HG03103 (cell line): Measurements from ENCODE around the gene IL11RA.

Experiments
- ATAC-seq: cut with Tn5 transposase; IDR thresholded peaks from one replicate; pipeline ENCODE4 v1.9.1; 2021; ENCODE audit warnings: low read depth; ENCODE audit not compliant: unreplicated experiment

IL11RA gene

GRCh38 chr9:34684816-34685215 is 32.8 kb downstream of the IL11RA start:
- no peak for ATAC-seq

GRCh38 chr9:34685591-34685990 is 33.6 kb downstream of the IL11RA start:
- ATAC-seq: no peak

GRCh38 chr9:34686231-34686630 is 34.2 kb downstream of the IL11RA start:
- no peak for ATAC-seq

- no peak for ATAC-seq
Measured at GRCh38 chr9:34686732-34687131, 34.7 kb downstream of the IL11RA start.

- ATAC-seq: no peak
Measured at GRCh38 chr9:34687276-34688030, 35.5 kb downstream of the IL11RA start.

- ATAC-seq: no peak
Measured at GRCh38 chr9:34688329-34689115, 36.5 kb downstream of the IL11RA start.

- no peak for ATAC-seq
Measured at GRCh38 chr9:34689116-34689470, 37.1 kb downstream of the IL11RA start.

GRCh38 chr9:34689512-34689911 is 37.5 kb downstream of the IL11RA start:
- no peak for ATAC-seq

GRCh38 chr9:34690983-34691935 is 39.3 kb downstream of the IL11RA start, which contains the start of gene CCL19:
TSS of gene CCL19 (minus strand) at chr9:34691276. CDS start at chr9:34691139, 137 bp downstream.
- no peak for ATAC-seq

GRCh38 chr9:34691936-34692315 is 39.9 kb downstream of the IL11RA start:
- no peak for ATAC-seq

- no peak for ATAC-seq
Measured at GRCh38 chr9:34693560-34693959, 41.6 kb downstream of the IL11RA start.

GRCh38 chr9:34694811-34695210 is 42.8 kb downstream of the IL11RA start:
- ATAC-seq: no peak

- no peak for ATAC-seq
Measured at GRCh38 chr9:34701023-34701768, 49.2 kb downstream of the IL11RA start.

GRCh38 chr9:34701769-34702736 is 50.1 kb downstream of the IL11RA start:
- peak; percentile 71 for ATAC-seq

GRCh38 chr9:34707130-34707529 is 55.1 kb downstream of the IL11RA start:
- ATAC-seq: no peak

GRCh38 chr9:34709196-34709978 is 57.4 kb downstream of the IL11RA start:
- no peak for ATAC-seq

- ATAC-seq: no peak
Measured at GRCh38 chr9:34710023-34710422, 58.0 kb downstream of the IL11RA start, which contains the start of gene CCL21. TSS of gene CCL21 (minus strand) at chr9:34710136. CDS start at chr9:34710066, 70 bp downstream.
